GM21786 (cell line): ENCODE data around the gene GPC1.

Experiments
- ATAC-seq: cut with Tn5 transposase; IDR thresholded peaks from one replicate; pipeline ENCODE4 v1.9.1; 2021; ENCODE audit not compliant: unreplicated experiment

GPC1 gene

GRCh38 chr2:240441326-240441992, 6.0 kb downstream of the GPC1 start:
- ATAC-seq: no peak

- no peak for ATAC-seq
Measured at GRCh38 chr2:240441993-240442411, 6.5 kb downstream of the GPC1 start.

- ATAC-seq: no peak
Measured at GRCh38 chr2:240442891-240443715, 7.6 kb downstream of the GPC1 start.

- ATAC-seq: no peak
Measured at GRCh38 chr2:240443891-240444301, 8.4 kb downstream of the GPC1 start.

GRCh38 chr2:240444464-240444863, 9.0 kb downstream of the GPC1 start:
- no peak for ATAC-seq

GRCh38 chr2:240445961-240446663, 10.6 kb downstream of the GPC1 start:
- no peak for ATAC-seq

- ATAC-seq: no peak
Measured at GRCh38 chr2:240446664-240447175, 11.3 kb downstream of the GPC1 start.

GRCh38 chr2:240447331-240447730, 11.9 kb downstream of the GPC1 start:
- no peak for ATAC-seq

GRCh38 chr2:240447934-240448333, 12.5 kb downstream of the GPC1 start:
- no peak for ATAC-seq

GRCh38 chr2:240448387-240449274, 13.2 kb downstream of the GPC1 start:
- ATAC-seq: no peak

GRCh38 chr2:240449764-240450531, 14.5 kb downstream of the GPC1 start:
- no peak for ATAC-seq

- ATAC-seq: no peak
Measured at GRCh38 chr2:240450532-240451107, 15.2 kb downstream of the GPC1 start.

- no peak for ATAC-seq
Measured at GRCh38 chr2:240451108-240451611, 15.7 kb downstream of the GPC1 start.

GRCh38 chr2:240451791-240452461, 16.5 kb downstream of the GPC1 start:
- ATAC-seq: no peak

GRCh38 chr2:240452462-240453256, 17.2 kb downstream of the GPC1 start:
- ATAC-seq: no peak

GRCh38 chr2:240453461-240454105, 18.1 kb downstream of the GPC1 start:
- no peak for ATAC-seq

GRCh38 chr2:240454106-240454901, 18.8 kb downstream of the GPC1 start:
- ATAC-seq: no peak
